HT-29 (cell line): ENCODE measurements around the gene MAP1S. TPM values are rescaled to one million over a fixed set of nuclear protein-coding genes. Genes with fewer than 3 reads are reported as not detected.
"Not testable (repeated sequence)": the region's sequence is repeated elsewhere in the genome, so short reads cannot be mapped to it uniquely, and the experiment has no call there.

Experiments used
- DNase-seq: peaks from one replicate; pipeline ENCODE4 v3.0.0-alpha.2; 2015; ENCODE audit warnings: low spot score
- total RNA-seq: library from RNA; depleted of rRNA; stranded (reverse); fragments of >200 nt; shearing (Covaris generic); gene quantifications from 2 replicates; pipeline ENCODE4 v1.2.3, GENCODE V29; 2014; rRNA removed

MAP1S gene
- total RNA-seq, 1 experiment from 2014 or later = 21.9 TPM

- DNase-seq = peak; percentile 46
Observed at GRCh38 chr19:17762505-17763229, 43.4 kb downstream of the MAP1S start.

- DNase-seq = no peak
Observed at GRCh38 chr19:17764348-17764747, 45.1 kb downstream of the MAP1S start.

- no peak for DNase-seq
Observed at GRCh38 chr19:17765069-17765618, 45.9 kb downstream of the MAP1S start.

GRCh38 chr19:17766543-17767131 lies 47.4 kb downstream of the MAP1S start:
- DNase-seq = peak; percentile 86

GRCh38 chr19:17767559-17767958 lies 48.3 kb downstream of the MAP1S start:
- DNase-seq = no peak

- DNase-seq = no peak
Observed at GRCh38 chr19:17770613-17771012, 51.3 kb downstream of the MAP1S start.

- DNase-seq = no peak
Observed at GRCh38 chr19:17772172-17772571, 52.9 kb downstream of the MAP1S start.

- DNase-seq = peak; percentile 77
Observed at GRCh38 chr19:17775245-17775927, 56.1 kb downstream of the MAP1S start.

GRCh38 chr19:17775991-17776803 lies 56.9 kb downstream of the MAP1S start:
- DNase-seq = no peak

- DNase-seq = not testable (repeated sequence)
Observed at GRCh38 chr19:17777840-17778239, 58.6 kb downstream of the MAP1S start.

- peak; percentile 41 for DNase-seq
Observed at GRCh38 chr19:17778251-17778967, 59.1 kb downstream of the MAP1S start.

GRCh38 chr19:17778968-17779929 lies 60.0 kb downstream of the MAP1S start:
- DNase-seq = no peak

- DNase-seq = no peak
Observed at GRCh38 chr19:17780781-17781180, 61.5 kb downstream of the MAP1S start.

- DNase-seq = not testable (repeated sequence)
Observed at GRCh38 chr19:17783721-17784120, 64.4 kb downstream of the MAP1S start.

Other genes starting within 250 kb of the MAP1S start
- 2.6 and 3.1 TPM in 2 replicates for gene SLC27A1, start 249.0 kb upstream of the MAP1S start, total RNA-seq
- 75.7 and 90.9 TPM in 2 replicates for gene PGLS, start 207.8 kb upstream of the MAP1S start, total RNA-seq
- gene COLGALT1, start 163.8 kb upstream of the MAP1S start, total RNA-seq = 76.2 and 88.5 TPM in 2 replicates
- gene UNC13A, start 31.1 kb upstream of the MAP1S start, total RNA-seq = 0.03 and 0.05 TPM in 2 replicates
- 0.42 and 1.2 TPM in 2 replicates for gene FCHO1, start 32.0 kb downstream of the MAP1S start, total RNA-seq
- 44.3 and 49.6 TPM in 2 replicates for gene B3GNT3, start 75.7 kb downstream of the MAP1S start, total RNA-seq
- gene INSL3, start 102.0 kb downstream of the MAP1S start, total RNA-seq = not detected in 2 replicates
- gene JAK3, start 128.5 kb downstream of the MAP1S start, total RNA-seq = 0.23 and 0.31 TPM in 2 replicates
- 2,120 and 2,211 TPM in 2 replicates for gene RPL18A, start 140.4 kb downstream of the MAP1S start, total RNA-seq
- gene SLC5A5, start 152.5 kb downstream of the MAP1S start, total RNA-seq = not detected in 2 replicates
- 77.2 and 85.3 TPM in 2 replicates for gene CCDC124, start 213.5 kb downstream of the MAP1S start, total RNA-seq
- gene KCNN1, start 247.6 kb downstream of the MAP1S start, total RNA-seq = 0.13 and 0.28 TPM in 2 replicates